GM21367 (cell line): ENCODE measurements around the gene PRKD2.
"Not testable (repeated sequence)": the region's sequence is repeated elsewhere in the genome, so short reads cannot be mapped to it uniquely, and the experiment has no call there.

ENCODE experiments used
- ATAC-seq: cut with Tn5 transposase; IDR thresholded peaks from one replicate; pipeline ENCODE4 v1.9.1; 2021; ENCODE audit not compliant: unreplicated experiment

The PRKD2 gene

GRCh38 chr19:46717034-46717715 lies at the start of gene PRKD2:
Gene PRKD2, minus strand, starts transcription at chr19:46717114. Its CDS starts 744 bp downstream, at chr19:46716370.
- no peak for ATAC-seq

DNA sequence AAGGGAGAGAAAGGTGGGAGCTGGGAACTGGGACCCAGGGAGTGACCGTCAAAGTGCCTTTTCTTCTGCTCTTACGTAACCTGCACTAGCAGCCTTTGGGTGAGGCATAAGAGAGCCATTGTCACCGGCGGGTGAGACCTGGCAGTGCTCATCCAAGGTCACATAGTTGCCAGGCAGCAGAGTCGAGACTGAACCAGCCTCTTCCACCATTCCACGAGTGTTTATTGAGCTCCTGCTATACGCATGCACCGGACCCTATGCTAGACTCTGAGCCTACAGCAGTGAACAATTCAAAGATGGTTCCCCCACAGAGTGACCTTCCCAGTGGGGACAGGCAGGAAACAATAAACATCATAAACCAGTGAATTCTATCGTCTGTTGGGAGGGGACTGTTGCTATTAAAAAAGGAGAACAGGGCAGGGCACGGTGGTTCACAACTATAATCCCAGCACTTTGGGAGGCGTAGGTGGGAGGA lies 47.9 kb upstream of the PRKD2 start:
- no peak for ATAC-seq

DNA sequence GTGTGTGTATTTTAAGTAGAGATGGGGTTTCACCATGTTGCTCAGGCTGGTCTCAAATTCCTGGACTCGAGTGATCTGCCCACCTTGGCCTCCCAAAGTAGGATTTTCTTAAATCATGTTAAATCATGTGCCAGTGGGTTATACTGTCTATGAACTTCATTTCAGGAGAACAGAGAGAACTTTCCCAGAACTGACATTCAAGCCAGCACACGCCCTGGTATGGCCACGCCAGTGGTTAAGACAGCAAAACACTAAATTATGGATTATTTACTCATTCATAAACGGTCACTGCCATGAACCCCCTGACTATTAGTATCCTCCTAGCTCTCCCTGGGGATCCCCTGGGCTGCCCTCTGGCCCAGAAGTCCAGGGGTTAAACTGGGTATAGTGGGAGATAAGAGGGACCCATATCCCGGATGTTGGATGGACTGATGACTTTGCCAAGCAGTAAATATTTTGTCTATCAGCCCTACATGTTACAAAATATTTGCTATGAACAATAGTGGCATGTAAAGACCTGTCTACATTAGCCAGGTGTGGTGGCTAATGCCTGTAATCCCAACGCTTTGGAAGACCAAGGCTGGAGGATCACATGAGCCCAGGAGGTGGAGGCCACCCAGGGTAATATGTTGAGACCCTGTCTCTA lies 45.5 kb upstream of the PRKD2 start:
- ATAC-seq: no peak

DNA sequence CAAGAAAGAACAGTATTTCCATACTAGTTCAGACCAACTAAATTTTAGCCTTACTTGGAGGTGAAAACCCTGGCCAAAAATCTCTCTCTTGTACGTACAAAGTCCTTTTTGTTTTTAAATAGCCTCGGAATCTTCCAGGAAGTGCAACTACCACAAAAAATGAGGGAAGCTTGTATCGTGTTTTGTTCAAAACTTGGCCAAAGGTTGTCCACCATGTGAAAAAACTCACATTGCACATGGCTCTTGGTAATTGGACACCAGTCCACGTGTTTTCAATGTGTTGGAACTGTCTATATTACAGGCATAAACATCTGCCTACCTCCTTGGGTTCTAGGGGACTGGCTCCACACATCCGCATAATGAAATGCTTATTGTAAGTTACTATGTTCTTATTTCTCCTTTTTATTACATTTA lies 44.5 kb upstream of the PRKD2 start:
- no peak for ATAC-seq

DNA sequence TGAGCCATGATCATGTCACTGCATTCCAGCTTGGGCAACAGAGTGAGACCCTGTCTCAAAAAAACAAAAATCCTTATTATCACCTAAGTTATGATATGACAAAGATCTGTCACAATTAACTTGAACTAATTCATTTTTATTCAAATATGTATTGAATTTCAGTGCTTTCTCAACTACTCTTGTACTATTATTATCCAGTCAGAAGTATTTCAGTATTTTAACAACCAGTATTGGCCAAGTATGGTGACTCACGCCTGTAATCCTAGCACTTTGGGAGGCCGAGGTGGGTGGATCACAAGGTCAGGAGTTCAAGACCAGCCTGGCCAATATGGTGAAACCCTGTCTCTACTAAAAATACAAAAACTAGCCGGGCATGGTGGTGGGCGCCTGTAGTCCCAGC lies 44.0 kb upstream of the PRKD2 start:
- not testable (repeated sequence) for ATAC-seq

GRCh38 chr19:46760363-46760762 lies 43.4 kb upstream of the PRKD2 start:
- ATAC-seq: no peak

DNA sequence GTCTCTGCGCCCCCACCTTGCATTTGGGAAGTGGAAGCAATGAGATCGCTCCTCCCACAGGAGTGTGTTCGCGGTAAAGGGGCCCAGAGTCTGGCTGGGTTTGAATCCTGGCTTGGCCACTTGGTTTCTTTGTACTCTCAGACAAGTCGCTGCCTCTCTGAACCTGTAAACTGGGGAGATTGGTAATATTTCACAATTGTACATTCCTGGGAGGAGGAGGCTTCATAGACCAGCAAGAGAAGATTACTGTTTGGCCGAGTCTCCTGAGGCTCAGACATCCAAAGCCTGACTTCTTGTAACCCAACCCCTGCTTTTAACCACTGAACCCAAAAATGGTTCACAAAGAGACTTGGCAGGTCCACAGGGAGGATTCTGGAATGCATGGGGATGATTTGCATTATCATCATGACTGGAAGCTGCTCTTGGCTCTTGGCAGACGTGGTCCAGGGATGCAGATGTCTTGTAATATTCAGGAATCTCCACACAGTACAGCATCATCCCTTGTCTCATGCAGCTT lies 43.0 kb upstream of the PRKD2 start:
- no peak for ATAC-seq

DNA sequence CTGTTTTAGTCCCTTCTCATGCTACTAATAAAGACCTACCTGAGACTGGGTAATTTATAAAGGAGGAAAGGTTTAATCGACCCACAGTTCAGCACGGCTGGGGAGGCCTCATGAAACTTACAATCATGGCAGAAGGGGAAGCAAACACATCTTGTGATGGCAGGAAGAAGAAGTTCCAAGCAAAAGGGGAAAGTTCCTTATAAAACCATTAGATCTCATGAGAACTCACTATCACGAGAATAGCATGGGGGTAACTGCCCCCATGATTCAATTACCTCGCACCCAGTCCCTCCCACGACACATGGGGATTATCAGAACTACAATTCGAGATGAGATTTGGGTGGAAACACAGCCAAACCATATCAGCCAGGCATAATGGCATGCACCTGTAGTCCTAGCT lies 42.3 kb upstream of the PRKD2 start:
- no peak for ATAC-seq

GRCh38 chr19:46756544-46756888 lies 39.6 kb upstream of the PRKD2 start:
- no peak for ATAC-seq

- ATAC-seq: no peak
These were observed 39.1 kb upstream of the PRKD2 start for GRCh38 chr19:46755853-46756543.

DNA sequence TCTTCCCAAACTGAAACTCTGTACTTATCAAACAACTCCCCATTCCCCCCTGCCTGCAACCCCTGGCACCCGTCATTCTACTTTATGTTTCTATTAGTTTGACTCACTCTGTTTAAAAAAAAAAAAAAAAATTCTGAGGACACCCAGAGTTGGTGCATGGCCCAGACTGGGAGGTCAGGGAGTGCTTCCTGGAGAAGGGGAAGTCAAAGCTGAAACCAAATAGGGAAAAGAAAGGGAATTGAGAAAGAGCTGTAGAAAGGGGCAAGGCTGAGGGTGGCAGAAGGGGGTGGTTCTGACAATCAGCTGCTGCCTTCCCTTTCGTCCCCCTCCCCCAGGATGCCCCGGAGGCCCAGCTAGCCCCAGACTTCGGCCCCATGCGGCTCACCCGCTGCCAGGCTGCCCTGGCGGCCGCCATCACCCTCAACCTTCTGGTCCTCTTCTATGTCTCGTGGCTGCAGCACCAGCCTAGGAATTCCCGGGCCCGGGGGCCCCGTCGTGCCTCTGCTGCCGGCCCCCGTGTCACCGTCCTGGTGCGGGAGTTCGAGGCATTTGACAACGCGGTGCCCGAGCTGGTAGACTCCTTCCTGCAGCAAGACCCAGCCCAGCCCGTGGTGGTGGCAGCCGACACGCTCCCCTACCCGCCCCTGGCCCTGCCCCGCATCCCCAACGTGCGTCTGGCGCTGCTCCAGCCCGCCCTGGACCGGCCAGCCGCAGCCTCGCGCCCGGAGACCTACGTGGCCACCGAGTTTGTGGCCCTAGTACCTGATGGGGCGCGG lies 38.4 kb upstream of the PRKD2 start:
- ATAC-seq: no peak

DNA sequence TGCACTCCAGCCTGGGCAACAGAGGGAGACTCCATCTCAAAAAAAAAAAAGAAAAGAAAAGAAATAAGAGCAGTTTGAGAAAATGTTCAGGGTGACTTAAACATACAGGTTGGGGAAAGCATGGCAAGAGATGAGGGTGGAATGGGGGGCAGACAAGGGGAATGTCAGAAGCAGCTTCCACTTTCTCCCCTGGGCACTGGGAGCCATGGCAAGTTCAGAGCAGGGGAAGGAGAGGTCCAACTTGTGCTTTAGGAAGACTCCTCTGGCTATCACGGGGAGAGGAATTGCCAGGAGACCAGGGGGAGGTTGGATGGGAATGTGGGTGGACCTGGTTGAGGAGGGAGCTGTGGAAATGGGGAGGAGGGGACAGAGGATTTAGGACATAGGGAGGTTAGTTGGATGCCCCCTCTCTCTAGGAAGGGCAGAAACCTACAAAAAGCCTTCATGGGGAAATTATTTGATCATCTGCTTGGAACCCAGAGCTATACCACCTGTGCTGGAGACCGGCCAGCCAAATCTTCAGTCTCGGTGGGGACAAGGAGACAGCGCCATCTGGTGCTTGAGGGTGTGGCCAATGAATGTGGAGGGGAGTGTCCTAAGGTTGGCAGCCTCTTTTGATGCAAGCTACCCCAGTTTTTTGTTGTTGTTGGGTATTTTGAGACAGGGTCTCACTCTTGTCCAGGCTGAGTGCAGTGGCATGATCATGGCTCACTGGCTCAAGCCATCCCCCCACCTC lies 36.7 kb upstream of the PRKD2 start:
- no peak for ATAC-seq

DNA sequence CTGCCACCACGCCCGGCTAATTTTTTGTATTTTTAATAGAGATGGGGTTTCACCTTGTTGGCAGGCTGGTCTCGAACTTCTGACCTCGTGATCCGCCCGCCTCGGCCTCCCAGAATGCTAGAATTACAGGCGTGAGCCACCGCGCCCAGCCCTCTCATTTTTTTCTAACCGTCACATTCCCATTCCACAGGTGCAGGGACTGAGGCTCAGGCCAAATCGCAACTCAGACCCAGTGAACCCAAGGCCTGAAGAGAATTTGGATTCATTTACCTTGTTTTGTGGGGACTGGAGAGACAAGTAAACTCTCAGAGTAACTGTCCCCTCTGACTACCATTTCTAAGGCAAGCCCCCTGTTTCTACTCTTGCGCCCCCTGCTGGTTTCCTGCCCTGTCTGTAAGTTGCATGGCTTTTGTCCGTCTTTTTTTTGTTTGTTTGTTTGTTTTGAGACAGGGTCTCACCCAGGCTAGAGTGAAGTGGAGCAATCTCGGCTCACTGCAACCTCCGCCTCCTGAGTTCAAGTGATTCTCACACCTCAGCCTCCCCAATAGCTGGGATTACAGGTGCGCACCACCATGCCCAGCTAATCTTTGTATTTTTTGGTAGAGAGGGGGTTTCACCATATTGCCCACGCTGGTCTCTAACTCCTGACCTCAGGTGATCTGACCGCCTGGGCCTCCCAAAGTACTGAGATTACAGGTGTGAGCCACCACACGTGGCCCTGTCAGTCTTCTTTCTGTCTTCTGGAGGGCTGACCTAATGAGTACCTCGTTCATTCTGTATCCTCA lies 31.6 kb upstream of the PRKD2 start:
- no peak for ATAC-seq

- no peak for ATAC-seq
These were observed 29.6 kb upstream of the PRKD2 start, which contains the start of gene STRN4 for GRCh38 chr19:46746281-46747057. Gene STRN4, minus strand, starts transcription at chr19:46746450. Its CDS starts 20 bp downstream, at chr19:46746430.

DNA sequence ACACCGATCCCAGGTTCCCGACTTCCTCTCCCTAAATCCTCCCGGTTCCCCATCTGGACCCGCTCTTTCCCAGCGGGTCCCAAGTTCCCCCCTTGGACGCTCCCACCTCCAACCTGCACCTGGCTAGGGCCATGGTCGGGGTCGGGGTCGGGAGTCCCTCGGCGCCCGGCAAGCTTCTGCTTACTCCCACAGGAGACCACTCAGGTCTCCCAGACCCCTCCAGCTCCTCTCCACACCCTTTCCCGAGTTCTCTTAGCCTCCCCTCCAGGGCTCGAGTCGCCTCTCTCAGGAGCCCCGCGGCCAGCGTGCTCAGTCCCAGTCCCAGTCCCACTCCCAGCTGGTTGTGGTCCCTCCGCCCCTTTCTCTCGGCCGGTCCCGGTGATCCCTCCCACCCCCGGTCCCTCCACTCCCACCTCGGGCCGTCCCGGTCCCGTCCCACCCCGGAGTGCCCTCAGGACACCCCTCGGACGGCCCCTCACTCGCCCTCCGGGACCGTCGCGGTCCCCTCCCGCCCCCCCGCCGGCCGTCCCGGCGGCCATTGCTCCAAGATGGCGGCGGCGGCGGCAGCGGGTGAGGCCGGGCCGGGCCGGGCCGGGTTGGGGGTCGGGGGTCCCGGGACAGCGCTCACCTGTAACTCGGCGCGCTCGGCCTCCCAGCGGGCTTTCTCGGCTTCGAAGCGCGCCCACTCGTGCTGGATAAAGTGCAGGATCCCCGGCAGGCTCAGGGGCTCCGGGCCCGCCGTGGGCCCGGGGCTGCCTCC lies 28.8 kb upstream of the PRKD2 start, which contains the start of gene FKRP:
FKRP (plus strand) TSS at position 537 of the 760 bp plus-strand sequence. CDS start 9,394 bp downstream, outside the sequence.
- no peak for ATAC-seq

- no peak for ATAC-seq
These were observed 28.1 kb upstream of the PRKD2 start for GRCh38 chr19:46745030-46745429.

DNA sequence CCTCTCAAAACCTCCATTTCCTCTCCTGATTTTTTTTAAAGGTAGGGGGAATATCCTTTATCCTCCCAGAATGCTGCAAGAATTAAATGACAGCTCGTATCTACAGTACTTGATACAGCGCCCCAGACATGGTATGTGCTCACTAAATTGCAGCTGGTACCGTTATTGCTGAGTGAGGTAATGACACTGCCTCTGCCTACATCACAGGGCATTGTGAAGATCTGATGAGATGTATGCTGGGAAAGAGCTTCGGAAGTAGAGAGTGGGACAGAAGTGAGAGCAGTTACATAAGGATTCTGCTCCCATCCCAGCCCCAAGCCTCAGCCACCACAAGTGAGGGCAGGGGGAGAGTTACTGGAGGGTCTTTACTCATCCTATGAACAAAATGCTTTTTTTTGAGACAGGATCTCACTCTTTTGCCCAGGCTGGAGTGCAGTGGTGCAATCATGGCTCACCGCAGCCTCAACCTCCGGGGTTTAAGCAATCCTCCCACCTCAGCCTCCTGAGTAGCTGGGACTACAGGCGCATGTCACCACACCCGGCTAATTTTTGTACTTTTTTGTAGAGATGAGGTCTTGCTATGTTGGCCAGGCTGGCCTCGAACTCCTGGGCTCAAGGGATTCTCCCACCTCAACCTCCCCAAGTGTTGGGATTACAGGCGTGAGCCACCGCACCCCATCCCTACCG lies 27.2 kb upstream of the PRKD2 start:
- ATAC-seq: no peak
